ENCODE measurements around the gene PRSS56.

Gene PRSS56

GRCh38 chr2:232480201-232481190 lies 39.7 kb upstream of the PRSS56 start:
- Histone ChIP-seq H3K18ac (ENCODE audit: low read length) (no peak overlapping the region), H3K4me3 (ENCODE audit: low read depth, low read length) (no peak overlapping the region), H3K36me3 (ENCODE audit: control insufficient read depth in 1 of 2, insufficient read depth in 2 of 2, low read length in 2 of 2) (no peaks in the 10 kb centered on the region), H3K4me1 (ENCODE audit: control insufficient read depth in 1 of 2, insufficient read depth in 2 of 2, low read length in 2 of 2) (no peaks in the 10 kb centered on the region), H3K27me3 (ENCODE audit: insufficient read depth, low read length) (peaks cover 20% of the 10 kb centered on the region), H3K9ac (ENCODE audit: low read length) (no peak overlapping the region), H3K4me2 (ENCODE audit: low read length) (no peak overlapping the region), H2BK120ac (ENCODE audit: insufficient read depth, low read length, poor library complexity) (no peak overlapping the region), H3K14ac (ENCODE audit: low read length) (no peak overlapping the region), H3K79me2 (ENCODE audit: control insufficient read depth, insufficient read depth, low read length, poor library complexity) (no peaks in the 10 kb centered on the region), H3K23ac (ENCODE audit: low read length) (no peak overlapping the region), H2BK5ac (ENCODE audit: low read depth, low read length, poor library complexity) (no peak overlapping the region), H3K27ac (ENCODE audit: low read depth, low read length) (no peak overlapping the region), H4K91ac (ENCODE audit: low read depth, low read length) (no peak overlapping the region), H3K79me1 (ENCODE audit: low read length) (no peaks in the 10 kb centered on the region), H4K8ac (ENCODE audit: low read depth, low read length) (no peak overlapping the region), H3K4ac (ENCODE audit: low read depth, low read length) (no peak overlapping the region), H2BK12ac (ENCODE audit: low read length) (no peak overlapping the region), H2AFZ (ENCODE audit: insufficient read depth, low read length, poor library complexity) (no peak overlapping the region), H4K12ac (ENCODE audit: low read depth, low read length) (no peak overlapping the region), H2AK5ac (ENCODE audit: low read length) (no peak overlapping the region), H3K9me3 (ENCODE audit: insufficient read depth, low read depth, low read length) (peaks cover 14% of the 10 kb centered on the region)
- no peak for DNase-seq
- WGBS (ENCODE audit: extremely low coverage, insufficient coverage, insufficient read length) = no CpG with 5 or more reads among the region's 26 CpGs

- Histone ChIP-seq H3K4me1 (ENCODE audit: control insufficient read depth in 1 of 2, insufficient read depth in 2 of 2, low read length in 2 of 2) (peaks cover 0 to 4% of the 10 kb centered on the region in 2 experiments), H2AFZ (ENCODE audit: insufficient read depth, low read length, poor library complexity) (no peak overlapping the region), H3K14ac (ENCODE audit: low read length) (no peak overlapping the region), H3K4ac (ENCODE audit: low read depth, low read length) (no peak overlapping the region), H2BK120ac (ENCODE audit: insufficient read depth, low read length, poor library complexity) (no peak overlapping the region), H2BK12ac (ENCODE audit: low read length) (no peak overlapping the region), H4K91ac (ENCODE audit: low read depth, low read length) (no peak overlapping the region), H3K79me1 (ENCODE audit: low read length) (no peaks in the 10 kb centered on the region), H3K4me2 (ENCODE audit: low read length) (no peak overlapping the region), H3K23ac (ENCODE audit: low read length) (no peak overlapping the region), H2AK5ac (ENCODE audit: low read length) (no peak overlapping the region), H3K4me3 (ENCODE audit: low read depth, low read length) (no peak overlapping the region), H3K36me3 (ENCODE audit: control insufficient read depth in 1 of 2, insufficient read depth in 2 of 2, low read length in 2 of 2) (no peaks in the 10 kb centered on the region), H3K27ac (ENCODE audit: low read depth, low read length) (no peak overlapping the region), H3K79me2 (ENCODE audit: control insufficient read depth, insufficient read depth, low read length, poor library complexity) (no peaks in the 10 kb centered on the region), H3K27me3 (ENCODE audit: insufficient read depth, low read length) (peaks cover 30% of the 10 kb centered on the region), H2BK5ac (ENCODE audit: low read depth, low read length, poor library complexity) (no peak overlapping the region), H3K9ac (ENCODE audit: low read length) (no peak overlapping the region), H4K12ac (ENCODE audit: low read depth, low read length) (no peak overlapping the region), H3K9me3 (ENCODE audit: insufficient read depth, low read depth, low read length) (peaks cover 22% of the 10 kb centered on the region), H4K8ac (ENCODE audit: low read depth, low read length) (no peak overlapping the region), H3K18ac (ENCODE audit: low read length) (no peak overlapping the region)
- WGBS (ENCODE audit: extremely low coverage, insufficient coverage, insufficient read length) = no CpG with 5 or more reads among the region's 29 CpGs
- no peak for DNase-seq
Measured at GRCh38 chr2:232481322-232482140, 38.7 kb upstream of the PRSS56 start.

- no peaks in the 10 kb centered on the region for H3K36me3 ChIP-seq (ENCODE audit: control insufficient read depth in 1 of 2, insufficient read depth in 2 of 2, low read length in 2 of 2)
- H3K79me1 ChIP-seq (ENCODE audit: low read length) = no peaks in the 10 kb centered on the region
- peaks cover 40% of the 10 kb centered on the region for H3K27me3 ChIP-seq (ENCODE audit: insufficient read depth, low read length)
- WGBS (ENCODE audit: extremely low coverage, insufficient coverage, insufficient read length) = no CpG with 5 or more reads among the region's 31 CpGs
- no peak overlapping the region for H4K12ac ChIP-seq (ENCODE audit: low read depth, low read length)
- H3K27ac ChIP-seq (ENCODE audit: low read depth, low read length) = no peak overlapping the region
- H2BK5ac ChIP-seq (ENCODE audit: low read depth, low read length, poor library complexity) = no peak overlapping the region
- peaks cover 24% of the 10 kb centered on the region for H3K9me3 ChIP-seq (ENCODE audit: insufficient read depth, low read depth, low read length)
- H3K18ac ChIP-seq (ENCODE audit: low read length) = no peak overlapping the region
- no peaks in the 10 kb centered on the region for H3K79me2 ChIP-seq (ENCODE audit: control insufficient read depth, insufficient read depth, low read length, poor library complexity)
- no peak overlapping the region for H2AFZ ChIP-seq (ENCODE audit: insufficient read depth, low read length, poor library complexity)
- H3K9ac ChIP-seq (ENCODE audit: low read length) = no peak overlapping the region
- peaks cover 0 to 5% of the 10 kb centered on the region in 2 experiments for H3K4me1 ChIP-seq (ENCODE audit: control insufficient read depth in 1 of 2, insufficient read depth in 2 of 2, low read length in 2 of 2)
- no peak overlapping the region for H3K4me2 ChIP-seq (ENCODE audit: low read length)
- H3K4ac ChIP-seq (ENCODE audit: low read depth, low read length) = no peak overlapping the region
- no peak overlapping the region for H2BK12ac ChIP-seq (ENCODE audit: low read length)
- no peak overlapping the region for H2BK120ac ChIP-seq (ENCODE audit: insufficient read depth, low read length, poor library complexity)
- peak overlapping the region; percentile 17 for H3K4me3 ChIP-seq (ENCODE audit: low read depth, low read length)
- H4K8ac ChIP-seq (ENCODE audit: low read depth, low read length) = no peak overlapping the region
- no peak overlapping the region for H3K23ac ChIP-seq (ENCODE audit: low read length)
- H4K91ac ChIP-seq (ENCODE audit: low read depth, low read length) = no peak overlapping the region
- DNase-seq = no peak
- no peak overlapping the region for H2AK5ac ChIP-seq (ENCODE audit: low read length)
- H3K14ac ChIP-seq (ENCODE audit: low read length) = no peak overlapping the region
Measured at GRCh38 chr2:232482301-232483238, 37.6 kb upstream of the PRSS56 start.
